GM12878 (cell line): Measurements from ENCODE around the gene ZC3H6. TPM values are rescaled to one million over a fixed set of nuclear protein-coding genes. Genes with fewer than 3 reads are reported as not detected.

Experiments
- ATAC-seq: fragments of 200-7000 bp; cut with Tn5 transposase; 3 replicates; pipeline ENCODE4 v1.9.1; 2020; ENCODE audit warnings: mild to moderate bottlenecking, moderate library complexity
- BruUV-seq: library from RNA; stranded (reverse); fragments of 400-500 nt; replicated peaks from 2 replicates; lab custom pipeline; 2021; lab: Mats Ljungman, UMichigan
- CTCF ChIA-PET: fragments of 300-600 bp; sonication (Branson Sonifier 250); formaldehyde crosslinking; extraction: SDS; loops from one replicate; lab custom pipeline; 2021; ENCODE audit warnings: inconsistent platforms; lab: Yijun Ruan, JAX
- POLR2A ChIA-PET: fragments of 350-600 bp; formaldehyde crosslinking; extraction: SDS; loops from one replicate; lab custom pipeline; 2021; ENCODE audit warnings: inconsistent platforms; lab: Charles Lee
- RAD21 ChIA-PET: fragments of 300-600 bp; sonication (Branson Sonifier 250); formaldehyde crosslinking; loops from one replicate; lab custom pipeline; 2023; ENCODE audit warnings: antibody characterized with exemption; ENCODE audit not compliant: unreplicated experiment; lab: Charles Lee
- SMC1A ChIA-PET: fragments of 300-600 bp; sonication (Branson Sonifier 250); formaldehyde crosslinking; loops from one replicate; lab custom pipeline; 2023; ENCODE audit not compliant: unreplicated experiment, uncharacterized antibody; lab: Charles Lee
- DNase-seq: peaks from one replicate; pipeline ENCODE4 v3.0.0-alpha.2; 2011; ENCODE audit warnings: low read depth, low spot score
- FAIRE-seq: peaks from 3 replicates; lab custom pipeline; 2011; peaks lifted over from hg19 to GRCh38; lab: Jason Lieb, UNC
- H2AFZ ChIP-seq: 2 replicates; pipeline ENCODE4 v1.6.0; 2011; ENCODE audit warnings: low read depth, low read length, control low read depth; ENCODE audit not compliant: control insufficient read depth
- H3K27ac ChIP-seq: 2 replicates; pipeline ENCODE4 v1.5.1; 2011; ENCODE audit warnings: control low read depth; ENCODE audit not compliant: control insufficient read depth, insufficient read depth
- H3K27me3 ChIP-seq, 2 experiments: replicated peaks in 1 of 2; 2 replicates each; pipeline versions ENCODE4 v1.6.0 to v1.6.1; 2011; ENCODE audit warnings: low read length in 1 of 2; ENCODE audit not compliant: control insufficient read depth in 2 of 2, insufficient read depth in 2 of 2
- H3K36me3 ChIP-seq, 2 experiments: 2 replicates each; pipeline ENCODE4 v1.5.1; 2011; ENCODE audit warnings: low read length in 1 of 2; ENCODE audit not compliant: control insufficient read depth in 2 of 2, insufficient read depth in 2 of 2
- H3K4me1 ChIP-seq: 2 replicates; pipeline ENCODE4 v1.6.1; 2011; ENCODE audit warnings: mild to moderate bottlenecking, low read length, moderate library complexity, mixed read lengths; ENCODE audit not compliant: control insufficient read depth, insufficient read depth
- H3K4me2 ChIP-seq: 2 replicates; pipeline ENCODE4 v1.6.0; 2011; ENCODE audit warnings: control low read depth; ENCODE audit not compliant: control insufficient read depth, insufficient read depth
- H3K4me3 ChIP-seq: fragments of 200-600 bp; sonication (generic); 2 replicates; pipeline ENCODE4 v1.5.1; 2016
- H3K79me2 ChIP-seq: 2 replicates; pipeline ENCODE4 v1.6.0; 2011; ENCODE audit warnings: low read length; ENCODE audit not compliant: control insufficient read depth, insufficient read depth
- H3K9ac ChIP-seq: 2 replicates; pipeline ENCODE4 v1.8.0; 2011; ENCODE audit warnings: low read length, control low read depth, mixed read lengths; ENCODE audit not compliant: control insufficient read depth, insufficient read depth
- H3K9me3 ChIP-seq: replicated peaks from 3 replicates; pipeline ENCODE4 v1.5.1; 2011; ENCODE audit warnings: mild to moderate bottlenecking, low read length; ENCODE audit not compliant: control insufficient read depth, insufficient read depth
- H4K20me1 ChIP-seq: 2 replicates; pipeline ENCODE4 v1.6.0; 2011; ENCODE audit not compliant: control insufficient read depth, insufficient read depth
- IRF4 ChIP-seq: IDR thresholded peaks from 2 replicates; pipeline ENCODE4 v1.6.1; 2011; ENCODE audit warnings: low read depth, low read length
- NFIC ChIP-seq: IDR thresholded peaks from 2 replicates; pipeline ENCODE4 v1.6.1; 2012; ENCODE audit warnings: low read depth, mild to moderate bottlenecking, inconsistent platforms, low read length, moderate library complexity
- NFYB ChIP-seq: IDR thresholded peaks from 2 replicates; pipeline ENCODE4 v1.6.1; 2011; ENCODE audit warnings: low read depth, mild to moderate bottlenecking, low read length, improper control_type of control experiment, moderate library complexity; ENCODE audit not compliant: insufficient read depth
- POLR2A ChIP-seq: IDR thresholded peaks from 2 replicates; pipeline ENCODE4 v1.6.1; 2011; ENCODE audit warnings: low read depth, mild to moderate bottlenecking, low read length
- SREBF1 ChIP-seq: IDR thresholded peaks from 2 replicates; pipeline ENCODE4 v1.6.1; 2012; ENCODE audit warnings: mild to moderate bottlenecking, low read length
- TCF12 ChIP-seq: IDR thresholded peaks from 2 replicates; pipeline ENCODE4 v1.6.1; 2011; ENCODE audit warnings: low read depth, mild to moderate bottlenecking, low read length
- whole genome bisulfite sequencing: methylation state at CpG from one replicate; pipeline ENCODE4 v1.1.6; 2016; ENCODE audit warnings: low lambda C conversion rate; ENCODE audit not compliant: insufficient replicate concordance, insufficient coverage; ENCODE audit errors: missing lambda C conversion rate; 5-methylcytosine and 5-hydroxymethylcytosine counted together
- in situ Hi-C: fragments of 300-500 bp; cut with MboI; formaldehyde crosslinking; loops from 9 replicates; pipeline ENCODE4 v1.14.3; 2018; ENCODE audit warnings: mixed read lengths
- intact Hi-C: fragments of 100-400 bp; cut with micrococcal nuclease; formaldehyde crosslinking; loops from one replicate; pipeline ENCODE4 v1.14.2; 2022; ENCODE audit not compliant: unreplicated experiment
- polyA plus RNA-seq, 11 experiments: library from polyadenylated mRNA; depleted of rRNA in 4 of 11; unstranded in 6 of 11; stranded (reverse) in 5 of 11; fragments of >200 nt; fragmentation: Nextera tagmentation in 4 of 11; fragmentation: Illumina TruSeq in 1 of 11; extraction: Ambion mirVana in 4 of 11; extraction: Trizol in 1 of 11; gene quantifications; 1 replicate in 1 of 11; 2 replicates in 10 of 11; pipeline versions ENCODE4 v1.2.1 to v1.2.3, GENCODE V29; 2011 to 2016; ENCODE audit warnings: inconsistent platforms in 2 of 11, missing spikeins in 2 of 11, low read depth in 1 of 11
- total RNA-seq, 4 experiments: library from RNA; depleted of rRNA in 3 of 4; stranded (reverse); fragments of >200 nt in 3 of 4; fragmentation: Illumina TruSeq in 1 of 4; extraction: Trizol in 1 of 4; gene quantifications; 2 replicates each; pipeline versions ENCODE4 v1.2.1 to v1.2.3, GENCODE V29; 2013 to 2021
- TF ChIP-seq, protein P1 (sequence below): IDR thresholded peaks from 2 replicates; pipeline ENCODE4 v1.6.1; 2012; ENCODE audit warnings: mild to moderate bottlenecking, low read depth, low read length

The ZC3H6 gene
- total and polyA plus RNA-seq, 10 of the 15 experiments (the other 5 are each of a cell fraction or from before 2014, with no cell fraction given): 0.53 to 4.7 (median 1.9) TPM

DNA sequence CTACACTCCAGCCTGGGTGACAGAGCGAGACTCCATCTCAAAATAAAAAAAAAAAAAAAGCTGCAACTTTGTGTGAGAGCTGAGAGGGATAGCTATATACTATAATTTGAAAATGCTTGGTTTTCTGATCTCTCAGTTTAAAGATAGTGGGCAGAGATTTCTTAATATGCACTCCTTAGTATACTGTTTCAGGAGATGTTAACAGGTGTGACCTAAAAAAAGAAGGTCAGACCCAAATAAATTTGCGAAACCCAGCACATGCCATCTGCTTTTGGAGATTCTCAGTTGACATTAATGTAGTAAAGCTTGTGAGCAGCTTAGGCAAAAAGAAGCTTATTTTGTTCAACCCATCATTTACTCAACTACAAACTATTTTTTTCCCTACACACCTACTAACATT is 37.4 kb downstream of the ZC3H6 start (continued):
- TF ChIP-seq, protein P1, sequence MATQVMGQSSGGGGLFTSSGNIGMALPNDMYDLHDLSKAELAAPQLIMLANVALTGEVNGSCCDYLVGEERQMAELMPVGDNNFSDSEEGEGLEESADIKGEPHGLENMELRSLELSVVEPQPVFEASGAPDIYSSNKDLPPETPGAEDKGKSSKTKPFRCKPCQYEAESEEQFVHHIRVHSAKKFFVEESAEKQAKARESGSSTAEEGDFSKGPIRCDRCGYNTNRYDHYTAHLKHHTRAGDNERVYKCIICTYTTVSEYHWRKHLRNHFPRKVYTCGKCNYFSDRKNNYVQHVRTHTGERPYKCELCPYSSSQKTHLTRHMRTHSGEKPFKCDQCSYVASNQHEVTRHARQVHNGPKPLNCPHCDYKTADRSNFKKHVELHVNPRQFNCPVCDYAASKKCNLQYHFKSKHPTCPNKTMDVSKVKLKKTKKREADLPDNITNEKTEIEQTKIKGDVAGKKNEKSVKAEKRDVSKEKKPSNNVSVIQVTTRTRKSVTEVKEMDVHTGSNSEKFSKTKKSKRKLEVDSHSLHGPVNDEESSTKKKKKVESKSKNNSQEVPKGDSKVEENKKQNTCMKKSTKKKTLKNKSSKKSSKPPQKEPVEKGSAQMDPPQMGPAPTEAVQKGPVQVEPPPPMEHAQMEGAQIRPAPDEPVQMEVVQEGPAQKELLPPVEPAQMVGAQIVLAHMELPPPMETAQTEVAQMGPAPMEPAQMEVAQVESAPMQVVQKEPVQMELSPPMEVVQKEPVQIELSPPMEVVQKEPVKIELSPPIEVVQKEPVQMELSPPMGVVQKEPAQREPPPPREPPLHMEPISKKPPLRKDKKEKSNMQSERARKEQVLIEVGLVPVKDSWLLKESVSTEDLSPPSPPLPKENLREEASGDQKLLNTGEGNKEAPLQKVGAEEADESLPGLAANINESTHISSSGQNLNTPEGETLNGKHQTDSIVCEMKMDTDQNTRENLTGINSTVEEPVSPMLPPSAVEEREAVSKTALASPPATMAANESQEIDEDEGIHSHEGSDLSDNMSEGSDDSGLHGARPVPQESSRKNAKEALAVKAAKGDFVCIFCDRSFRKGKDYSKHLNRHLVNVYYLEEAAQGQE: no peak
- no peak for TF ChIP-seq POLR2A

DNA sequence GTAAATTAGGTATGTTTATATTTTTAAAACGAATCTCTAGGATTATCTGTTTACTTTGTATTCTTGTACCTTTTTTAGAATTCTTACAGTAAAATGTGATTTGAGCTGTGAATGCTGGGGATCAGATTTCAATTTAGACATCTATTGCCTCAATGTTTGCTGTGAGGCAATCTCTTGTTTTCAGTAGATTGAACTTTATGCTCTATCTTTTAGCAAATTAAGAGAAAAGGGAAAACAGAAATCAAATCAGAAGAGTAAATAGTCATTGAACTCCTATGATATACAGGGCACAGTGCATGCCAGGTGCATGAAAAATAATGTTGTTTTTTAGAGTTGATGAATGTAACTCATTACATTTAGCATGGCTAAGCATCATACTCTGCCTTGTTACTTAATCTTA is 39.5 kb downstream of the ZC3H6 start:
- no peak for FAIRE-seq
- 52% methylated on average over 1 of the region's 1 CpG for WGBS
- H3K27me3 ChIP-seq: no peaks in the 10 kb centered on the region
- CTCF ChIA-PET: no interaction called here
- in situ Hi-C loops (no loop called here), intact Hi-C loops (no loop called here)
- ATAC-seq: no peak
- no peak overlapping the region for H3K4me3 ChIP-seq
- POLR2A ChIA-PET: no interaction called here
- no peaks in the 10 kb centered on the region for H3K9me3 ChIP-seq
- H4K20me1 ChIP-seq: no peaks in the 10 kb centered on the region
- no peak overlapping the region for H3K9ac ChIP-seq
- H3K79me2 ChIP-seq: no peaks in the 10 kb centered on the region
- H3K27ac ChIP-seq: no peak overlapping the region
- BruUV-seq: no TSS peak
- no peak overlapping the region for H2AFZ ChIP-seq
- no peaks in the 10 kb centered on the region for H3K36me3 ChIP-seq
- no peak for DNase-seq
- H3K4me2 ChIP-seq: no peak overlapping the region
- H3K4me1 ChIP-seq: no peaks in the 10 kb centered on the region
- SMC1A ChIA-PET: no interaction called here
- RAD21 ChIA-PET: no interaction called here
- TF ChIP-seq NFIC (no peak), SREBF1 (no peak), IRF4 (no peak), TCF12 (no peak), NFYB (no peak)
